GM12874 (cell line): Measurements from ENCODE around the gene TPRX2.

Experiments
- TF ChIP-seq, protein P1 (sequence below): IDR thresholded peaks from 2 replicates; pipeline ENCODE4 v1.5.1; 2011; ENCODE audit warnings: low read depth, mild to moderate bottlenecking, control low read depth, low read length, moderate library complexity; ENCODE audit not compliant: insufficient read depth

TPRX2 gene

DNA sequence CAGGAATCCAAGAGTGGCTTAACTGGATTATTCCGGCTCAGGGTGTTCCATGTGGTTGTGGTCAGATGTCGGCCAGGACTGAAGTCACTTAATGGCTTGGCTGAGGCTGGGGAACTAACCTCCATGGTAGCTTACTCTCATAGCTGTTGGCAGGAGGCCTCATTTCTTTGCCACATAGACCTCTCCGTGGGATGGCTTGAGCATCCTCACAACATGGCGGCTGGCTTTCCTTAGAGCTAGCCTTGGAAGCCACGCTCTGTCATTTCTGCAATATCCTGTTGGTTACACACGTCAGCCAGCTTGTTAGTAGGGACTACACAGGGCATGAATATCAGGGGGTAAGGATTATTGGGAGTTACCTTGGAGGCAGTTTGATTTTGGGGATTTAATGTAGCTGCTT lies 32.2 kb upstream of the TPRX2 start:
- TF ChIP-seq, protein P1, sequence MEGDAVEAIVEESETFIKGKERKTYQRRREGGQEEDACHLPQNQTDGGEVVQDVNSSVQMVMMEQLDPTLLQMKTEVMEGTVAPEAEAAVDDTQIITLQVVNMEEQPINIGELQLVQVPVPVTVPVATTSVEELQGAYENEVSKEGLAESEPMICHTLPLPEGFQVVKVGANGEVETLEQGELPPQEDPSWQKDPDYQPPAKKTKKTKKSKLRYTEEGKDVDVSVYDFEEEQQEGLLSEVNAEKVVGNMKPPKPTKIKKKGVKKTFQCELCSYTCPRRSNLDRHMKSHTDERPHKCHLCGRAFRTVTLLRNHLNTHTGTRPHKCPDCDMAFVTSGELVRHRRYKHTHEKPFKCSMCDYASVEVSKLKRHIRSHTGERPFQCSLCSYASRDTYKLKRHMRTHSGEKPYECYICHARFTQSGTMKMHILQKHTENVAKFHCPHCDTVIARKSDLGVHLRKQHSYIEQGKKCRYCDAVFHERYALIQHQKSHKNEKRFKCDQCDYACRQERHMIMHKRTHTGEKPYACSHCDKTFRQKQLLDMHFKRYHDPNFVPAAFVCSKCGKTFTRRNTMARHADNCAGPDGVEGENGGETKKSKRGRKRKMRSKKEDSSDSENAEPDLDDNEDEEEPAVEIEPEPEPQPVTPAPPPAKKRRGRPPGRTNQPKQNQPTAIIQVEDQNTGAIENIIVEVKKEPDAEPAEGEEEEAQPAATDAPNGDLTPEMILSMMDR = no peak

DNA sequence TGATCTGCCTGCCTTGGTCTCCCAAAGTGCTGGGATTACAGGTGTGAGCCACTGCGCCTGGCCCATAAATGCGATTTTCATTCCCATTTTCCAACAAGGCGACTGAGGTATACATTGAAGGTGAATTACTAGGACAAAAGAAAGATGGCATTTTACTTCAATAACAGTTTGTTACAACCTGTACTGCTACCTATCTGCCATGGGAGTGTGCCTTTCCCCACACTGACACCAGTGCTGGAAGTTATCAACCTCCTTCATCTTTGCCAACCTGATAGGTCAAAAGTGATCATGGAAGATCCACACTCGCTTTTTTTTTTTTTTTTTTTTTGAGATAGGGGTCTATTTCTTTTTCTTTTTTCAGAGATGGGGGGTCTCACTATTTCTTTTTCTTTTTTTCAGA lies 26.3 kb upstream of the TPRX2 start:
- TF ChIP-seq, protein P1 = no peak

DNA sequence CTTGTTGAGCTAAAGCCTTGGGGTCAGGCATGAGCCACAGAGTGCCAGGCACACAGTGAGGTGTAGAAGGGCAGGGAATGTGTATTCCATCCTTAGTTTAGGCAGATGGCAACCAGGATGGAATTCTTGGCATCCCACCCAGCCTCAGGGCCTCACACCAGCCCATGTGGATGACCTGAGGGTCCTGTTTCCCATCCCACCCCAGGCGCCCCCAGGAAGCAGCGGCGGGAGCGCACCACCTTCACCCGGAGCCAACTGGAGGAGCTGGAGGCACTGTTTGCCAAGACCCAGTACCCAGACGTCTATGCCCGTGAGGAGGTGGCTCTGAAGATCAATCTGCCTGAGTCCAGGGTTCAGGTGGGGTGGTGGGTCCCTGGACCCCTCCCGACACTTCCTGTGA lies 23.0 kb upstream of the TPRX2 start:
- TF ChIP-seq, protein P1 = no peak

DNA sequence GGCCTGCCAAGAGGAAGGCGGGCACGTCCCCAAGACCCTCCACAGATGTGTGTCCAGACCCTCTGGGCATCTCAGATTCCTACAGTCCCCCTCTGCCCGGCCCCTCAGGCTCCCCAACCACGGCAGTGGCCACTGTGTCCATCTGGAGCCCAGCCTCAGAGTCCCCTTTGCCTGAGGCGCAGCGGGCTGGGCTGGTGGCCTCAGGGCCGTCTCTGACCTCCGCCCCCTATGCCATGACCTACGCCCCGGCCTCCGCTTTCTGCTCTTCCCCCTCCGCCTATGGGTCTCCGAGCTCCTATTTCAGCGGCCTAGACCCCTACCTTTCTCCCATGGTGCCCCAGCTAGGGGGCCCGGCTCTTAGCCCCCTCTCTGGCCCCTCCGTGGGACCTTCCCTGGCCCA lies 19.6 kb upstream of the TPRX2 start:
- TF ChIP-seq, protein P1 = no peak

DNA sequence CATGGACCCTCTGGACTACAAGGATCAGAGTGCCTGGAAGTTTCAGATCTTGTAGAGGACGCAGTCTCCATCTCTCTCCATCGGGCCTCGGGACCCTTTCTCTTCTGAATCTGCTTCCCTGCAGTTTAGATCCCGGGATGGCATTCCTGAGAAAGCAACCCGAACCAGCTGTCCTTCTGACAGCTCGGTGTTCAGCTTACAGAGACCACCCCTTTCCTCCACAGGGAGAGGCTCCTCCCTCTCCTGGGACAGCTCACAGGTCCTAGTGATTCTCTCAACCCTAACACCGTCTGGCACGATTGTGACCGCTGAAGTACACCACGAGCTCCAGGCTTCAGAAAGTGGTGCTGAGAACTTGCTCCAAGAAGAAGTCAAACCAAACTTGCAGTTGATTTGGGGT lies 19.1 kb upstream of the TPRX2 start:
- TF ChIP-seq, protein P1 = no peak

DNA sequence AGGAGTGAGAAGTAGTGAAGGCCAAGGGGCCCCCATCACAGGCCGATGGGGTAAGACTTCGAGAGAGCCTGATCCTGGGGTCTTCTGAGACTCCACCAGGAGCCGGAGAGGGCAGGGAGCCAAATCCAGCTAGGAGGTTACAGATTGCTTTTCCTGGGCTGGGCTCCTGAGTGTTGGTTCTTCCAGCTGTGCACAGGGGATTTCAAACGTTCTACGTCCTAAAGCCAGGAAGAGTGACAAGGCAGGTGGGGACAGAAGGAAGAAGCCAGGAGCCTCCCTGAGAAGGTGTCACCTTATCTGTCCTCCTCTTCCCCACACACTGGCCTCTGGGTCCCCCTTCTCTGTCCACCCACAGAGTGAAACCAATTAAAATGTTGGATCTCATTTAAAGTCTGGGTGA lies 16.1 kb upstream of the TPRX2 start:
- TF ChIP-seq, protein P1 = no peak

DNA sequence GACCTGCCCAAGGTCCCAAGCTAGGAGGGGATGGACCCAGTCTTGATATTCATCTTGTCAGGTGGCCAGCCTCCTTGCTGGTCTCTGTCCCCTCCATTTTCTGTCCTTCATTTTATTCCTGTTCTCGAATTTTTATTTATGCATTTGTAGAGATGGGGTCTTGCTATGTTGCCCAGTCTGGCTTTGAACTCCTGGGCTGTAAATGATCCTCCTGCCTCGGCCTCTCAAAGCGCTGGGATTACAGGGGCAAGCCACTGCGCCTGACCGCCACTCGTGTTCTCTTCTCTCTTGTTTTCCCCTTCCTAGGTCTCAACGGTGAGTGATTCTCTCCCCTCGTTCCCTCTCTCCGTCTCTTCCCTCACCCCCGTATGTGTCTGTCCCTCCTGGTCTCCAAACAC lies 10.6 kb upstream of the TPRX2 start:
- TF ChIP-seq, protein P1 = no peak

DNA sequence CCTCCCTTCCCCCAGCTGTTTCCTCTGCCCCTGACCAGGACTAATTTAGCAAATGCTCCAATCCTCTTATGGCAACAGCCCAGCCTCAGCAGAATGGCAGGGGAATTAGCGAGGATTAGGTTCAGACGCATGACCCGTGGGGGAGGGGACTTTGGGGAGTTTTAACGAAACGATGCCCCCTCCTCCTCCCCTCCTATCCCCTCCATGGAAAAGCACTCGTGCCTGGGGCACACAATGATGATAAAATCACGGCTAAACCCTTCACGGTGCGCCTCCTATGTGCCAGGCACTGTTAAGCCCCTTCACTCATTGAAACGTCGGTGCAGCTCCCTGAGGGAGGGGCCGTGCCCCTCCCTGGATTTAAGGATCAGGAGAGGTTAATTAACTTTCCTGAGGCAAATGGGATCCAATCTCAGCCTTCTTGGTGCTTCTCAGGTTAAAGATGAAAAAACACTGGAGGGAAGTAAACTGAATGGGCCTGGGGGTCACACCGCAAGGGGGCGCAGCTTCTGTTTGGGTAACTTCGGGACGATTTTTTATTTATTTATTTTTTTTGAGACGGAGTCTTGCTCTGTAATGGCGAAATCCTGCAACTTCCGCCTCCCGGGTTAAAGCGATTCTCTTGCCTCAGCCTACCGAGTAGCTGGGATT lies 10.1 kb upstream of the TPRX2 start:
- TF ChIP-seq, protein P1 = peak; percentile 29
